Neural crest cell (in vitro differentiated cells): ENCODE data around the gene TLCD1. TPM values are rescaled to one million over a fixed set of nuclear protein-coding genes. Genes with fewer than 3 reads are reported as not detected.
"Not testable (repeated sequence)": the region's sequence is repeated elsewhere in the genome, so short reads cannot be mapped to it uniquely, and the experiment has no call there.

Experiments used
- DNase-seq: peaks from one replicate; pipeline ENCODE4 v3.0.0; 2021; ENCODE audit warnings: low read depth, mixed read lengths, low spot score
- H3K27ac Mint-ChIP-seq: one replicate; pipeline ENCODE4 v1.8.0; 2021; ENCODE audit warnings: mild to moderate bottlenecking, mixed read lengths; ENCODE audit not compliant: unreplicated experiment
- H3K27me3 Mint-ChIP-seq: 2 replicates; pipeline ENCODE4 v1.8.0; 2021; ENCODE audit warnings: low read depth, mild to moderate bottlenecking, mixed read lengths
- H3K36me3 Mint-ChIP-seq: 2 replicates; pipeline ENCODE4 v1.8.0; 2021; ENCODE audit warnings: low read depth, mild to moderate bottlenecking, mixed read lengths
- H3K4me1 Mint-ChIP-seq: 2 replicates; pipeline ENCODE4 v1.8.0; 2021; ENCODE audit warnings: mixed read lengths
- H3K4me3 Mint-ChIP-seq: one replicate; pipeline ENCODE4 v1.8.0; 2021; ENCODE audit warnings: mild to moderate bottlenecking, mixed read lengths
- H3K9me3 Mint-ChIP-seq: 2 replicates; pipeline ENCODE4 v1.8.0; 2021; ENCODE audit warnings: mixed read lengths
- total RNA-seq: library from RNA; stranded (reverse); gene quantifications from 2 replicates; pipeline ENCODE4 v1.2.1, GENCODE V29; 2021
- TF ChIP-seq, protein P1 (sequence below): fragments of 200-600 bp; sonication (generic); conservative IDR thresholded peaks from 2 replicates; pipeline ENCODE4 v1.5.0; 2021; ENCODE audit warnings: antibody characterized with exemption, mild to moderate bottlenecking

Gene TLCD1
- total RNA-seq, 1 donor from 2014 or later, result 6.1 TPM

DNA sequence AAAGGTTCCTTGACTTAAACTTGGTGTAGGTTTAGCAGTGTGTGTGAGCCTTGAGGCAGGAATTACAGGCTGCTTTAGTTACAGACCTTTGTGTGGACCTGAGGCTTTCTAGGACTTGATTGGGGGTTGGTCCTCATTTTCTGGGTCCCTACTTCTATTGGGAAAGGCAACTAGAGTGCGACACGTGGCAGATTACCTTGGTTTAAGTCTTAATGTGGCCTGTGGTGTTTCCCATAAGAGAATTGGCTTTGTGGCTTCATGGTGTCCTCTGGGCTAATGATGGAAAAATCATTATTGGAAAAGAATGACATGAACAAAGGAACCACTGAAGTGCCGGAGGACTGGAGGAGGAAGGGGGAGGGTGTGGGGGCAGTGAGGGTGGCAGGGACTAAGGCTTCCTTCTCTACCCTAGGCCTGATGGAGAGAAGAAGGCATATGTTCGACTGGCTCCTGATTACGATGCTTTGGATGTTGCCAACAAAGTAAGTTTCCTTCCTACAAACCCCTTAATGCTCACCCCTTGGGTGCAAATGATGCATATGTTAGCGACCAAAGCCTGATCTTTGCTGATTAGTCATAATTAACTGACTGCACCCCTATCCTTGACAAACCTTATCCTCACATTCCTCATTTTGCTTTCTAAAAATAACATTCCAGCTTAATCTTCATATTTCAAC lies 2.7 kb downstream of the TLCD1 start:
- Mint-ChIP-seq H3K9me3 (no peaks in the 10 kb centered on the region), H3K4me1 (peaks cover 82% of the 10 kb centered on the region), H3K36me3 (peaks cover 23% of the 10 kb centered on the region), H3K27ac (no peak overlapping the region), H3K27me3 (peaks cover 31% of the 10 kb centered on the region), H3K4me3 (peak overlapping the region; percentile 100)
- TF ChIP-seq, protein P1, sequence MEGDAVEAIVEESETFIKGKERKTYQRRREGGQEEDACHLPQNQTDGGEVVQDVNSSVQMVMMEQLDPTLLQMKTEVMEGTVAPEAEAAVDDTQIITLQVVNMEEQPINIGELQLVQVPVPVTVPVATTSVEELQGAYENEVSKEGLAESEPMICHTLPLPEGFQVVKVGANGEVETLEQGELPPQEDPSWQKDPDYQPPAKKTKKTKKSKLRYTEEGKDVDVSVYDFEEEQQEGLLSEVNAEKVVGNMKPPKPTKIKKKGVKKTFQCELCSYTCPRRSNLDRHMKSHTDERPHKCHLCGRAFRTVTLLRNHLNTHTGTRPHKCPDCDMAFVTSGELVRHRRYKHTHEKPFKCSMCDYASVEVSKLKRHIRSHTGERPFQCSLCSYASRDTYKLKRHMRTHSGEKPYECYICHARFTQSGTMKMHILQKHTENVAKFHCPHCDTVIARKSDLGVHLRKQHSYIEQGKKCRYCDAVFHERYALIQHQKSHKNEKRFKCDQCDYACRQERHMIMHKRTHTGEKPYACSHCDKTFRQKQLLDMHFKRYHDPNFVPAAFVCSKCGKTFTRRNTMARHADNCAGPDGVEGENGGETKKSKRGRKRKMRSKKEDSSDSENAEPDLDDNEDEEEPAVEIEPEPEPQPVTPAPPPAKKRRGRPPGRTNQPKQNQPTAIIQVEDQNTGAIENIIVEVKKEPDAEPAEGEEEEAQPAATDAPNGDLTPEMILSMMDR, result no peak
- no peak for DNase-seq

DNA sequence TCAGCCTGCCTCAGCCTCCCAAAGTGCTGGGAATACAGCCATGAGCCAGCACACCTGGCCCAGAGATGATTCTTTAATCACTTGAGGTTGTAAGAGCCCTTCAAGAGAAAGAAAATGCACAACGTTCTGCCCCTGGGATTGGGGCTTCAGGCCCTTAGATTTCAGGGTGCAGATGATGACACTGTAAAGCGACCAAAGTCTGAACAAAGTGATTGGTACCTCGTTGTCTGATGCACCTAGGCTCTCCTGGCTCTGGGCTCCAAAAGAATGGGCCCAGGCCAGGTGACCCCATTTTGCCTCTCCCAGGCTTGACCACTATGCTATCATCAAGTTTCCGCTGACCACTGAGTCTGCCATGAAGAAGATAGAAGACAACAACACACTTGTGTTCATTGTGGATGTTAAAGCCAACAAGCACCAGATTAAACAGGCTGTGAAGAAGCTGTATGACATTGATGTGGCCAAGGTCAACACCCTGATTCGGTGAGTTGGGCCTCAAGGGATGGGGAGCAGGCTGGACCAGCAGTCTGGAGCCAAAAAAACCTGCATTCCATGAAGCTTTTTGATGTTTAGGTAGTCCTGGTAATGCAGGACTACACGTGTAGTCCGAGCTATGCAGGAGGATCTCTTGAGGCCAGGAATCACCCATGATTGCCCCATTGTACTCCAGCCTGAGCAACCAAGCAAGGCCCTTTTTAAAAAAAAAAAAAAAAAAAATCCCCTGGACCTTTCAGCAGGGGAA lies 3.4 kb downstream of the TLCD1 start:
- DNase-seq, result no peak
- TF ChIP-seq, protein P1, result no peak
- H3K36me3 Mint-ChIP-seq, result peaks cover 23% of the 10 kb centered on the region
- H3K4me3 Mint-ChIP-seq, result peak overlapping the region; percentile 100
- no peaks in the 10 kb centered on the region for H3K9me3 Mint-ChIP-seq
- peaks cover 27% of the 10 kb centered on the region for H3K27me3 Mint-ChIP-seq
- peaks cover 79% of the 10 kb centered on the region for H3K4me1 Mint-ChIP-seq
- H3K27ac Mint-ChIP-seq, result no peak overlapping the region

DNA sequence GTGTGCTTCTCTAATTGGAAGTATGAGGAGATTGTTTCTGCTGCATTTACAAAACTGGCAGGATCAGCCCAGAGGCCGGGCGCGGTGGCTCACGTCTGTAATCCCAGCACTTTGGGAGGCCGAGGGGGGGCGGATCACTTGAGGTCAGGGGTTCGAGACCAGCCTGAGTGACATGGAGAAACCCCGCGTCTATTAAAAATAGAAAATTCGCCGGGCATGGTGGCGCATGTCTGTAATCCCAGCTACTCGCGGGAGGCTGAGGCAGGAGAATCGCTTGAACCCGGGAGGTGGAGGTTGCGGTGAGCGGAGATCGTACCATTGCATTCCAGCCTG lies 5.1 kb downstream of the TLCD1 start:
- H3K4me3 Mint-ChIP-seq, result peak overlapping the region; percentile 100
- peak overlapping the region; percentile 98 for H3K27ac Mint-ChIP-seq
- H3K27me3 Mint-ChIP-seq, result peaks cover 16% of the 10 kb centered on the region
- not testable (repeated sequence) for H3K9me3 Mint-ChIP-seq, DNase-seq
- H3K36me3 Mint-ChIP-seq, result peaks cover 23% of the 10 kb centered on the region
- H3K4me1 Mint-ChIP-seq, result peaks cover 76% of the 10 kb centered on the region

DNA sequence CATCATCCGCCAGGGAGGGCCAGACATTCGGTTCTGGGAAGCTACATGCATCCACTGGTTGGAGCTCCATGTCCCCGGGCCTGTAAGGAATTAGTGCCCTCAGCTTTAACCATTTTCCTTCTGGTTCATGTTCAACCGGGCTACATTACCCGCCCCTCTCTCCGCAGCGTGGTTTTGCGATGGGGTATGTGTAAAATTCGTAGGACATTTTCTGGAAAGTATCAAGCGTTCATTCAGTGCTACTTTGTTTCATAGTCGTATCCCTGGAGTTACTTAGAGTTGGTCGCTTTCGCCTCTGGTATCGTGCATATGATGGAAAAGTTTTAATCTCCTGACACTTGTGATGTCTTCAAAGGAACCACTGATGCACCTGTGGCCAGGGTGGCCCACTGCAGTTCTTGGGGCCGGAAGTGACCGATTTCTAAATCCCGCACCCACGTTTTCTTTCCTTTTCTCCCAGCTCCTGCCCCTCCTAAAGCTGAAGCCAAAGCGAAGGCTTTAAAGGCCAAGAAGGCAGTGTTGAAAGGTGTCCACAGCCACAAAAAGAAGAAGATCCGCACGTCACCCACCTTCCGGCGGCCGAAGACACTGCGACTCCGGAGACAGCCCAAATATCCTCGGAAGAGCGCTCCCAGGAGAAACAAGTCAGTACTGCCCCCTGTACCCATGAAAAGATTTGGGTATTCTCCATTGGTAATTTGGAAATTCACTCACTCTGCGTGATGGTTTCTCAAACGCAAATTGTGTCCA lies 5.6 kb downstream of the TLCD1 start:
- Mint-ChIP-seq H3K4me1 (peaks cover 78% of the 10 kb centered on the region), H3K36me3 (peaks cover 23% of the 10 kb centered on the region)

DNA sequence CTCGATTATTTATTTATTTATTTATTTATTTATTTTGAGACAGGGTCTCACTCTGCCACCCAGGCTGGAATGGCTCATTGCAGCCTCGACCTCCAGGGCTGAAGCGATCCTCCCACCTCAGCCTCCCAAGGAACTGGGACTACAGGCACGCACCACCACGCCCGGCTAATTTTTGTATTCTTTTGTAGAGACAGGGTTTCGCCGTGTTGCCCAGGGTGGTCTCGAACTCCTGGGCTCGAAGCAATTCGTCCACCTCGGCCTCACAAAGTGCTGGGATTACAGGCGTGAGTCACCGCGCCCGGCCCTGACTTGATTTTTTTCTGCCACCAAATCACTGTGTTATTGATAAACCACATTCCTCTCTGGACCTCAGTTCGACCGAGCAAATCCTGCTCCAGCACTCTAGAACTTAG lies 7.0 kb downstream of the TLCD1 start:
- no peaks in the 10 kb centered on the region for H3K9me3 Mint-ChIP-seq
- peaks cover 26% of the 10 kb centered on the region for H3K36me3 Mint-ChIP-seq
- TF ChIP-seq, protein P1, result no peak
- peaks cover 67% of the 10 kb centered on the region for H3K4me1 Mint-ChIP-seq
- peak overlapping the region; percentile 100 for H3K4me3 Mint-ChIP-seq
- DNase-seq, result peak; percentile 18
- H3K27ac Mint-ChIP-seq, result peak overlapping the region; percentile 98
- H3K27me3 Mint-ChIP-seq, result peaks cover 8% of the 10 kb centered on the region

More for the DNA sequence above, 5.6 kb downstream of the TLCD1 start:
- DNase-seq, result no peak
- Mint-ChIP-seq H3K27ac (peak overlapping the region; percentile 98), H3K4me3 (peak overlapping the region; percentile 100), H3K27me3 (peaks cover 14% of the 10 kb centered on the region), H3K9me3 (no peaks in the 10 kb centered on the region)
- TF ChIP-seq, protein P1, result peak; percentile 32
